ENCODE data around the gene MYO3B. TPM values are rescaled to one million over a fixed set of nuclear protein-coding genes. Genes with fewer than 3 reads are reported as not detected.

Gene MYO3B
- total RNA-seq, 3 donors from 2014 or later (not counting 1 experiment from before 2014, with no cell fraction given): 0.68 to 0.88 (median 0.75) TPM

- Histone ChIP-seq H3K27ac (ENCODE audit: low read length) (no peak overlapping the region), H3K9me3 (ENCODE audit: control insufficient read depth, insufficient read depth, low read length) (no peaks in the 10 kb centered on the region), H3K4me1 (ENCODE audit: control insufficient read depth, insufficient read depth, low read length) (no peaks in the 10 kb centered on the region), H3K4me3 (ENCODE audit: low read length) (no peak overlapping the region), H3K36me3 (ENCODE audit: control insufficient read depth, insufficient read depth, low read length) (no peaks in the 10 kb centered on the region), H3K27me3 (ENCODE audit: control insufficient read depth, insufficient read depth, low read length) (no peaks in the 10 kb centered on the region)
- intact Hi-C loops (cut with micrococcal nuclease): no loop called here
- ATAC-seq: no peak
- TF ChIP-seq CTCF (IDR thresholded peaks at IDR 0.05): no peak
- WGBS (ENCODE audit: insufficient coverage): 88% methylated on average over 1 of the region's 2 CpGs
- Mint-ChIP-seq H3K9me3 (no peaks in the 10 kb centered on the region), H3K4me3 (no peak overlapping the region), H3K27ac (no peak overlapping the region), H3K4me1 (no peaks in the 10 kb centered on the region), H3K27me3 (ENCODE audit: low read depth in 2 of 2) (peaks cover 0 to 14% of the 10 kb centered on the region in 2 donors), H3K36me3 (no peaks in the 10 kb centered on the region)
- no peak for DNase-seq
Observed at GRCh38 chr2:170307052-170307451, 129.1 kb downstream of the MYO3B start.

DNA sequence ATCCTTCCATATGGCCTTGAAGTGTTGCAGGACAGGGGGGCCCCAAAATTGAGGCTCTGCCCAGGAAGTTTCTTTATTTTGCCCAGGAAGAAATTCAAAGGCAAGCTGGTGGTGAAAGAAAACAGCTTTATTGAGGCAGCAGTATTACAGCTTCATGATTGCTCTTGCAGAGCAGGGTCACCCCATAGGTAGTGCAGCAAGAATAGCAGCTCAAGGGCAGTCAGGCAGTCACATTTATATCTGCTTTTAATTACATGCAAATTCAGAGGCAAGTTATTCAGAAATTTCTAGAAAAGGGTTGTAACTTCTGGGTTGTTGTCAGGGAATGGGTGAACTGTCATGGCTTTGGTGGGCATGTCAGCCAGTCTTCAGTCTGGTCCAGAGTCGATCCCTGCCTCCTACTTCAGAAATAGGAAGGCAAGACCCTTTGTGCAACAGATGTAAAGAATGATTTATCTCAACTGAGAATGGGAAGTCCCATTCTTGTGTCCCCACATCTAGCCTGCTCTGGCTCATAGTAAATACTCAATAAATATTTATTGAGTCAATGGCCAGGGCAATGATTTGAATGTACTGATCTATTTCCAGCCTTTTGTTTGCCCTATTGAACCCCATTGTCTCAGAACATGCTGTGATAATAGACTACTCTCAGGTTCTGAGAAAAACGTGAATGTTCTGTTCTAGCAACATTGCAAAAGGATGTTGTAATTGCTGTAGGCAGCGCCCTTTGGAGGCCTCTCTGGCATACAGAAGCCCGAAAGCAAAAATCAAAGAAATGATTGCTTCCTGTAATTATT lies 129.8 kb downstream of the MYO3B start:
- intact Hi-C loops (cut with micrococcal nuclease): no loop called here
- no peak for ATAC-seq
- H3K27me3 ChIP-seq (ENCODE audit: control insufficient read depth, insufficient read depth, low read length): no peaks in the 10 kb centered on the region
- H3K36me3 Mint-ChIP-seq: no peaks in the 10 kb centered on the region
- no peak overlapping the region for H3K27ac Mint-ChIP-seq
- no peaks in the 10 kb centered on the region for H3K36me3 ChIP-seq (ENCODE audit: control insufficient read depth, insufficient read depth, low read length)
- DNase-seq: no peak
- H3K4me3 Mint-ChIP-seq: no peak overlapping the region
- no peaks in the 10 kb centered on the region for H3K9me3 Mint-ChIP-seq
- H3K4me1 Mint-ChIP-seq: no peaks in the 10 kb centered on the region
- H3K4me1 ChIP-seq (ENCODE audit: control insufficient read depth, insufficient read depth, low read length): no peaks in the 10 kb centered on the region
- no peak for TF ChIP-seq CTCF (IDR thresholded peaks at IDR 0.05)
- no peaks in the 10 kb centered on the region for H3K9me3 ChIP-seq (ENCODE audit: control insufficient read depth, insufficient read depth, low read length)
- peaks cover 0 to 8% of the 10 kb centered on the region in 2 donors for H3K27me3 Mint-ChIP-seq (ENCODE audit: low read depth in 2 of 2)
- no peak overlapping the region for H3K27ac ChIP-seq (ENCODE audit: low read length)
- WGBS (ENCODE audit: insufficient coverage): 90% methylated on average over 4 of the region's 4 CpGs
- H3K4me3 ChIP-seq (ENCODE audit: low read length): no peak overlapping the region

DNA sequence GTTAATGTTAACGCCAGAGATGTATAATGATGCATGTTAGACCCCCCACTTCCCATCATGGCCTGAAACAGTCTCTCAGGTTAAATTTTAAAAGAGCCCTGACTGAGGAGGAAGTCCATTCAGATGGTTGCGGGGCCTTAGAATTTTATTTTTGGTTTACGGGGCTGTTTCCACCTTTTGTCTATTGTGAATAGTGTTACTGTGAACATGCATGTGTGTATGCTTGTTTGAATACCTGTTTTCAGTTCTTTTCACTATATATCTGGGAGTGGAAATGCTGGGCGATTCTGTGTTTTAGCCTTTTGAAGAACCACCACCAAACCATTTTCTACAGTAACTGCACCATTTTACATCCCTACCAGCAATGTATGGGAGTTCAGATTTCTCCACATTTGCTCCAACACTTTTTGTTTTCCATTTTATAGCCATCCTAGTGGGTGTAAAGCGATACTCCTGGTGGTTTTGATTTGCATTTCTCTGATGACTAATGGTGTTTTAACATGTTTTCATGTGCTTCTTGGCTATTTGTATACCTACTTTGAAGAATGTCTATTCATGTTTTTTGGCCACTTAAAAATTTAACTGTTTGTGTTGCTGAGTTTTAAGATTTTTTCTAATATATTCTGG lies 133.0 kb downstream of the MYO3B start:
- H3K4me3 Mint-ChIP-seq: no peak overlapping the region
- Histone ChIP-seq H3K36me3 (ENCODE audit: control insufficient read depth, insufficient read depth, low read length) (no peaks in the 10 kb centered on the region), H3K9me3 (ENCODE audit: control insufficient read depth, insufficient read depth, low read length) (no peaks in the 10 kb centered on the region), H3K27me3 (ENCODE audit: control insufficient read depth, insufficient read depth, low read length) (peaks cover 3% of the 10 kb centered on the region), H3K4me3 (ENCODE audit: low read length) (no peak overlapping the region), H3K4me1 (ENCODE audit: control insufficient read depth, insufficient read depth, low read length) (no peaks in the 10 kb centered on the region), H3K27ac (ENCODE audit: low read length) (no peak overlapping the region)
- H3K9me3 Mint-ChIP-seq: no peaks in the 10 kb centered on the region
- H3K36me3 Mint-ChIP-seq: no peaks in the 10 kb centered on the region
- intact Hi-C loops (cut with micrococcal nuclease): no loop called here
- no peak for DNase-seq
- no peaks in the 10 kb centered on the region for H3K4me1 Mint-ChIP-seq
- no peak for TF ChIP-seq CTCF (IDR thresholded peaks at IDR 0.05)
- H3K27me3 Mint-ChIP-seq (ENCODE audit: low read depth in 2 of 2): peaks cover 5 to 23% of the 10 kb centered on the region in 2 donors
- 29% methylated on average over 3 of the region's 5 CpGs for WGBS (ENCODE audit: insufficient coverage)
- ATAC-seq: no peak
- no peak overlapping the region for H3K27ac Mint-ChIP-seq
